Measurements from ENCODE around the gene GRPEL1. TPM values are rescaled to one million over a fixed set of nuclear protein-coding genes. Genes with fewer than 3 reads are reported as not detected.

GRPEL1 gene
- total RNA-seq, 1 donor from 2014 or later, result 24.1 TPM

- no peak for TF ChIP-seq CTCF (IDR thresholded peaks at IDR 0.05)
- DNase-seq (ENCODE audit: low spot score), result no peak
- H3K9me3 Mint-ChIP-seq (ENCODE audit: low read depth), result no peaks in the 10 kb centered on the region
- no peak overlapping the region for H3K4me3 Mint-ChIP-seq (ENCODE audit: unreplicated experiment)
- H3K27me3 Mint-ChIP-seq (ENCODE audit: low read depth), result peaks cover 2% of the 10 kb centered on the region
- H3K27ac Mint-ChIP-seq (ENCODE audit: unreplicated experiment), result no peak overlapping the region
- peaks cover 14% of the 10 kb centered on the region for H3K4me1 Mint-ChIP-seq (ENCODE audit: low read depth)
- no peaks in the 10 kb centered on the region for H3K36me3 Mint-ChIP-seq (ENCODE audit: low read depth)
Measured at GRCh38 chr4:7073526-7074390, 5.9 kb upstream of the GRPEL1 start.

- DNase-seq (ENCODE audit: low spot score), result no peak
- Mint-ChIP-seq H3K4me3 (ENCODE audit: unreplicated experiment) (no peak overlapping the region), H3K36me3 (ENCODE audit: low read depth) (no peaks in the 10 kb centered on the region), H3K27ac (ENCODE audit: unreplicated experiment) (no peak overlapping the region), H3K27me3 (ENCODE audit: low read depth) (peaks cover 2% of the 10 kb centered on the region), H3K9me3 (ENCODE audit: low read depth) (no peaks in the 10 kb centered on the region), H3K4me1 (ENCODE audit: low read depth) (peaks cover 18% of the 10 kb centered on the region)
- TF ChIP-seq CTCF (IDR thresholded peaks at IDR 0.05), result no peak
Measured at GRCh38 chr4:7073059-7073458, 5.2 kb upstream of the GRPEL1 start.

GRCh38 chr4:7070729-7071511, 3.1 kb upstream of the GRPEL1 start:
- TF ChIP-seq CTCF (IDR thresholded peaks at IDR 0.05), result peak; percentile 98
- Mint-ChIP-seq H3K9me3 (ENCODE audit: low read depth) (no peaks in the 10 kb centered on the region), H3K27ac (ENCODE audit: unreplicated experiment) (no peak overlapping the region), H3K27me3 (ENCODE audit: low read depth) (peaks cover 2% of the 10 kb centered on the region), H3K4me3 (ENCODE audit: unreplicated experiment) (no peak overlapping the region), H3K36me3 (ENCODE audit: low read depth) (no peaks in the 10 kb centered on the region), H3K4me1 (ENCODE audit: low read depth) (peaks cover 33% of the 10 kb centered on the region)
- no peak for DNase-seq (ENCODE audit: low spot score)

GRCh38 chr4:7068883-7069282, 1.0 kb upstream of the GRPEL1 start:
- no peak for DNase-seq (ENCODE audit: low spot score)
- TF ChIP-seq CTCF (IDR thresholded peaks at IDR 0.05), result no peak
- H3K36me3 Mint-ChIP-seq (ENCODE audit: low read depth), result peaks cover 1% of the 10 kb centered on the region
- peak overlapping the region; percentile 91 for H3K4me3 Mint-ChIP-seq (ENCODE audit: unreplicated experiment)
- H3K4me1 Mint-ChIP-seq (ENCODE audit: low read depth), result peaks cover 37% of the 10 kb centered on the region
- peaks cover 2% of the 10 kb centered on the region for H3K27me3 Mint-ChIP-seq (ENCODE audit: low read depth)
- no peaks in the 10 kb centered on the region for H3K9me3 Mint-ChIP-seq (ENCODE audit: low read depth)
- peak overlapping the region; percentile 91 for H3K27ac Mint-ChIP-seq (ENCODE audit: unreplicated experiment)

- TF ChIP-seq CTCF (IDR thresholded peaks at IDR 0.05), result peak; percentile 47
- H3K27ac Mint-ChIP-seq (ENCODE audit: unreplicated experiment), result peak overlapping the region; percentile 91
- DNase-seq (ENCODE audit: low spot score), result no peak
- no peaks in the 10 kb centered on the region for H3K9me3 Mint-ChIP-seq (ENCODE audit: low read depth)
- peak overlapping the region; percentile 91 for H3K4me3 Mint-ChIP-seq (ENCODE audit: unreplicated experiment)
- H3K27me3 Mint-ChIP-seq (ENCODE audit: low read depth), result peaks cover 2% of the 10 kb centered on the region
- peaks cover 1% of the 10 kb centered on the region for H3K36me3 Mint-ChIP-seq (ENCODE audit: low read depth)
- H3K4me1 Mint-ChIP-seq (ENCODE audit: low read depth), result peaks cover 37% of the 10 kb centered on the region
Measured at GRCh38 chr4:7068279-7068842, 497 bp upstream of the GRPEL1 start.
